Measurements from ENCODE around the gene SASH1.
A peak's percentile ranks its signal among the peaks of the same experiment; 100 is the strongest.

Gene SASH1

DNA sequence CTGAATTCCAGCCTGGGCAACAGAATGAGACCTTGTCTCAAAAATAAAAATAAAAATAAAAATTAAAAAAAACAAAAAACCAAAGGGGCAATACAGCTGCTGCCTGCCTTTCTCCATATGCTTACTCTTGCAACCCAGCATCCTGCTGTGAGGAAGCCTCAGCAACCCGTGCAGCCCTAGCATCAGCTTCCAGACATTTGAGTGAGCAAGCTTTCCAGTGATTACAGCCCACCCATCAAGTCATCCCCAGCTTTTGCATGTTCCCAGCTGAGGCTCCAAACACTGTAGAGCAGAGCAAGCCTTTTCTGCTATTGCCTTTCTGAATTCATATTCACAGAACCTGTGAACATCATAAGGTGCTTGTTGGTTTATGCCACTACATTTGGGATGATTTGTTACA, 93.8 kb downstream of the SASH1 start:
- Histone ChIP-seq H3K27me3 (no peaks in the 10 kb centered on the region), H3K9me3 (no peaks in the 10 kb centered on the region), H3K27ac (peak overlapping the region in 1 of 2 donors; percentile 24), H3K4me3 (no peak overlapping the region), H3K4me1 (peaks cover 0 to 48% (median 19%) of the 10 kb centered on the region in 4 donors), H3K36me3 (no peaks in the 10 kb centered on the region)
- TF ChIP-seq, protein P1, sequence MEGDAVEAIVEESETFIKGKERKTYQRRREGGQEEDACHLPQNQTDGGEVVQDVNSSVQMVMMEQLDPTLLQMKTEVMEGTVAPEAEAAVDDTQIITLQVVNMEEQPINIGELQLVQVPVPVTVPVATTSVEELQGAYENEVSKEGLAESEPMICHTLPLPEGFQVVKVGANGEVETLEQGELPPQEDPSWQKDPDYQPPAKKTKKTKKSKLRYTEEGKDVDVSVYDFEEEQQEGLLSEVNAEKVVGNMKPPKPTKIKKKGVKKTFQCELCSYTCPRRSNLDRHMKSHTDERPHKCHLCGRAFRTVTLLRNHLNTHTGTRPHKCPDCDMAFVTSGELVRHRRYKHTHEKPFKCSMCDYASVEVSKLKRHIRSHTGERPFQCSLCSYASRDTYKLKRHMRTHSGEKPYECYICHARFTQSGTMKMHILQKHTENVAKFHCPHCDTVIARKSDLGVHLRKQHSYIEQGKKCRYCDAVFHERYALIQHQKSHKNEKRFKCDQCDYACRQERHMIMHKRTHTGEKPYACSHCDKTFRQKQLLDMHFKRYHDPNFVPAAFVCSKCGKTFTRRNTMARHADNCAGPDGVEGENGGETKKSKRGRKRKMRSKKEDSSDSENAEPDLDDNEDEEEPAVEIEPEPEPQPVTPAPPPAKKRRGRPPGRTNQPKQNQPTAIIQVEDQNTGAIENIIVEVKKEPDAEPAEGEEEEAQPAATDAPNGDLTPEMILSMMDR (IDR thresholded peaks at IDR 0.05) = no peak
- intact Hi-C loops (cut with DNase I; ENCODE audit: low total_unique reads) = no loop called here
- no peak for DNase-seq

DNA sequence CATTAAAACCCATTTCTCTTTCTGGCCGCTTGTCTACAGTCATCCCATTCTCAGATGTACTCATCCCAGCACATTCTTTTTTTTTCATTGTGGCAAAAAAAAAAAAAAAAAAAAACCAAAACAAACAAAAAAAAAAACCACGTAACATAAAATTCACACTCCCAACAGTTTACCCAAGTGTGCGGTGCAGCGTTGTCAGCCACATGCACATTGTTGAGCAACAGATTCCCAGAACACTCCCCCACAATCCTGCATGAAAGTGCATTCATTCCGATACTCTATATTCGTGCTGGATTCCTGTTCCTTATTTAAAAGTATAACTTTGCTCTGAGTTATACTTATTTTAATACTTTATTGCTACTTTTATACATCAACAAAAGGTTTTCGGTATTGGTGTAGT, 96.0 kb downstream of the SASH1 start:
- intact Hi-C loops (cut with DNase I; ENCODE audit: low total_unique reads) = no loop called here
- Histone ChIP-seq H3K36me3 (no peaks in the 10 kb centered on the region), H3K4me1 (peaks cover 0 to 55% (median 21%) of the 10 kb centered on the region in 4 donors), H3K27ac (no peak overlapping the region), H3K27me3 (no peaks in the 10 kb centered on the region), H3K9me3 (no peaks in the 10 kb centered on the region), H3K4me3 (no peak overlapping the region)
- TF ChIP-seq, protein P1 (IDR thresholded peaks at IDR 0.05) = no peak
- DNase-seq = no peak

DNA sequence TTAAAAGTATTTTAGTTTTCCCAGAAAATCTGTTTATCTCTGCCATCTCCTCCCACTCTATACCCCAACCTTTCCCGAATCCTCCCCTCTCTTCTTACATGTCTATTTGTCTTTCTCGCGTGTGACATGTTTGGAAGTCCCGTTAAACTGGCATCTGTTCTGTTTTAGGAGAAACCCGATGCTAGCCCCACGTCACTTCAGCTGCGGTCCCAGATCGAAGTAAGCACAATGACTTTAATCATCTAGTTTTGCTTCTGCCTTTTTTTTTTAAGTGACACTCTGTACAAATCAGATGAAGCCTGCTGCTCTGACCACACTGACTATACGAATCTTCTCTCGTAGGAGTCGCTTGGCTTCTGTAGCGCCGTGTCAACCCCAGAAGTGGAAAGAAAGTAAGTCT, 97.4 kb downstream of the SASH1 start:
- H3K36me3 ChIP-seq = no peaks in the 10 kb centered on the region
- no peaks in the 10 kb centered on the region for H3K9me3 ChIP-seq
- TF ChIP-seq, protein P1 (IDR thresholded peaks at IDR 0.05) = no peak
- no peaks in the 10 kb centered on the region for H3K27me3 ChIP-seq
- peak overlapping the region; percentile 69 to 70 for H3K27ac ChIP-seq
- peaks cover 0 to 67% (median 34%) of the 10 kb centered on the region in 4 donors for H3K4me1 ChIP-seq
- peak overlapping the region; percentile 19 to 24 for H3K4me3 ChIP-seq
- DNase-seq = no peak
- intact Hi-C loops (cut with DNase I; ENCODE audit: low total_unique reads) = no loop called here

DNA sequence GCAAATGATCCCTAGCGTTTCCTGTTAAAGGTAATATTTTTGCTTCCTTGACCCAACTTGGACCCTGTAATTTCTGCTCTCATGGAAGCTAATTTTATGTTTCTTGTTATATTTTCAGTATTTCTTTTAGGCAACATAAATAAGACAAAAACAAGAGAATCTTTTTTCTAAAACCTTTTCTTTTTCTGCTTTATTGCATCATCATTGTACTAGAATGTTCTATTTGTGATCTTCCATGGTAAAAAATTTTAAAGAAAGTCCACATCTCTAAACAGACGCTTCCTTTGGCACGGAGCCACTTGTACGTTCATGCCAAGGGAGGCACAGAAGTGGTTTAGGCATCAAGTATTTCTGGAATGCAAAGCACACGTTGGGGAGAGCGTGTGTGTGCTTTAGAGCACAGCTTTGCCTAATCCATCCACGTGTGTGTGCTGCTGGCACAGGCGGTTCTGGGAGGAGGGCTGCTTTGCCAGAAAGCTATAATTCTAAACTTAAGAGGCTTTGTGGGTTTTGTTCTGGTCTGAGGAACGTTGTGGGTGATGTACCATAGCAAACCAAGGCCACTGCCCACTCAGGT, 98.3 kb downstream of the SASH1 start:
- peak overlapping the region; percentile 69 to 70 for H3K27ac ChIP-seq

GRCh38 chr6:148441454-148441911, 98.8 kb downstream of the SASH1 start:
- intact Hi-C loops (cut with DNase I; ENCODE audit: low total_unique reads) = no loop called here
- Histone ChIP-seq H3K27me3 (no peaks in the 10 kb centered on the region), H3K4me1 (peaks cover 0 to 65% (median 37%) of the 10 kb centered on the region in 4 donors), H3K36me3 (no peaks in the 10 kb centered on the region), H3K27ac (peak overlapping the region; percentile 69 to 70), H3K4me3 (no peak overlapping the region), H3K9me3 (no peaks in the 10 kb centered on the region)
- TF ChIP-seq, protein P1 (IDR thresholded peaks at IDR 0.05) = no peak
- DNase-seq = no peak

More for the DNA sequence above, 98.3 kb downstream of the SASH1 start:
- Histone ChIP-seq H3K9me3 (no peaks in the 10 kb centered on the region), H3K36me3 (no peaks in the 10 kb centered on the region), H3K4me1 (peaks cover 0 to 66% (median 37%) of the 10 kb centered on the region in 4 donors), H3K4me3 (no peak overlapping the region), H3K27me3 (no peaks in the 10 kb centered on the region)
- intact Hi-C loops (cut with DNase I; ENCODE audit: low total_unique reads) = no loop called here
- TF ChIP-seq, protein P1 (IDR thresholded peaks at IDR 0.05) = no peak
- peak; percentile 74 to 87 for DNase-seq

Data from tibial artery (tissue), 4 donors.